IMR-90 (cell line): ENCODE data around the gene RASA1.

Experiments used
- BHLHE40 ChIP-seq: fragments of 150-350 bp; IDR thresholded peaks from 2 replicates; pipeline ENCODE4 v1.6.1; 2016; ENCODE audit warnings: mild to moderate bottlenecking, low read depth, low read length
- POLR2A ChIP-seq: IDR thresholded peaks from 2 replicates; pipeline ENCODE4 v1.6.1; 2012; ENCODE audit warnings: mild to moderate bottlenecking, low read depth, low read length
- RAD21 ChIP-seq: IDR thresholded peaks from 2 replicates; pipeline ENCODE4 v1.6.1; 2012; ENCODE audit warnings: low read length, improper control_type of control experiment
- RCOR1 ChIP-seq: IDR thresholded peaks from 2 replicates; pipeline ENCODE4 v1.6.1; 2012; ENCODE audit warnings: mild to moderate bottlenecking, low read length, improper control_type of control experiment; ENCODE audit not compliant: insufficient replicate concordance
- SMC3 ChIP-seq: fragments of 150-350 bp; IDR thresholded peaks from 2 replicates; pipeline ENCODE4 v1.6.1; 2016; ENCODE audit warnings: low read depth, mild to moderate bottlenecking, antibody characterized with exemption, low read length, moderate library complexity
- TF ChIP-seq, protein P1 (sequence below): conservative IDR thresholded peaks from 2 replicates; pipeline ENCODE4 v1.5.1; 2012; ENCODE audit warnings: mild to moderate bottlenecking, low read depth, low read length, improper control_type of control experiment
- TF ChIP-seq, protein P2 (sequence below): fragments of 150-350 bp; IDR thresholded peaks from 2 replicates; pipeline ENCODE4 v1.6.1; 2017; ENCODE audit warnings: mild to moderate bottlenecking, antibody characterized with exemption, low read length, low read depth

DNA sequence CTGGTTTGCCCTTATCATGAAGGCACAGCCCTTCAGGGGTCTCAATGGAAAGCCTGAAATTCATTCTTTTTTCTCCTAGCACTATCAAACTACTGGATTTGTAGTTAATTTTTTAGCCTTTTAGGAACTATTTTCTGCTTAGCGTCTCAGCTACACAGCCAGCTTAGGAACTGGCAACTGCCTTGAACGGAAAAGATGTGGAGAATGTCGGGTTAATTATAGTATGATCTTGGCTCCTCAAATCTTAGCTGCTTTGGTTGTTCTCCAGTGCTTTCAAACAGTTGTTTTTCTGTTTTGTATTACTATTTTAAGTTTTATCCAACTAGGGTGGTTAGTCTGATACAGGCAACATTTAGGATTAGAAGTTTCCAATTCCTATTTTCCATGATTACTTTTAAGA, 100.9 kb downstream of the RASA1 start:
- TF ChIP-seq, protein P1, sequence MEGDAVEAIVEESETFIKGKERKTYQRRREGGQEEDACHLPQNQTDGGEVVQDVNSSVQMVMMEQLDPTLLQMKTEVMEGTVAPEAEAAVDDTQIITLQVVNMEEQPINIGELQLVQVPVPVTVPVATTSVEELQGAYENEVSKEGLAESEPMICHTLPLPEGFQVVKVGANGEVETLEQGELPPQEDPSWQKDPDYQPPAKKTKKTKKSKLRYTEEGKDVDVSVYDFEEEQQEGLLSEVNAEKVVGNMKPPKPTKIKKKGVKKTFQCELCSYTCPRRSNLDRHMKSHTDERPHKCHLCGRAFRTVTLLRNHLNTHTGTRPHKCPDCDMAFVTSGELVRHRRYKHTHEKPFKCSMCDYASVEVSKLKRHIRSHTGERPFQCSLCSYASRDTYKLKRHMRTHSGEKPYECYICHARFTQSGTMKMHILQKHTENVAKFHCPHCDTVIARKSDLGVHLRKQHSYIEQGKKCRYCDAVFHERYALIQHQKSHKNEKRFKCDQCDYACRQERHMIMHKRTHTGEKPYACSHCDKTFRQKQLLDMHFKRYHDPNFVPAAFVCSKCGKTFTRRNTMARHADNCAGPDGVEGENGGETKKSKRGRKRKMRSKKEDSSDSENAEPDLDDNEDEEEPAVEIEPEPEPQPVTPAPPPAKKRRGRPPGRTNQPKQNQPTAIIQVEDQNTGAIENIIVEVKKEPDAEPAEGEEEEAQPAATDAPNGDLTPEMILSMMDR: no peak
- no peak for TF ChIP-seq RCOR1
- no peak for TF ChIP-seq BHLHE40
- TF ChIP-seq POLR2A: no peak
- TF ChIP-seq, protein P2, sequence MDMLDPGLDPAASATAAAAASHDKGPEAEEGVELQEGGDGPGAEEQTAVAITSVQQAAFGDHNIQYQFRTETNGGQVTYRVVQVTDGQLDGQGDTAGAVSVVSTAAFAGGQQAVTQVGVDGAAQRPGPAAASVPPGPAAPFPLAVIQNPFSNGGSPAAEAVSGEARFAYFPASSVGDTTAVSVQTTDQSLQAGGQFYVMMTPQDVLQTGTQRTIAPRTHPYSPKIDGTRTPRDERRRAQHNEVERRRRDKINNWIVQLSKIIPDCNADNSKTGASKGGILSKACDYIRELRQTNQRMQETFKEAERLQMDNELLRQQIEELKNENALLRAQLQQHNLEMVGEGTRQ: no peak
- TF ChIP-seq SMC3: no peak
- no peak for TF ChIP-seq RAD21
